Liver (tissue), 9 donors: ENCODE results near the gene ORMDL2. TPM values are rescaled to one million over a fixed set of nuclear protein-coding genes. Genes with fewer than 3 reads are reported as not detected.

Experiments
- DNase-seq: peaks from one replicate; pipeline ENCODE4 v3.0.0-alpha.2; 2017; ENCODE audit warnings: low spot score
- H3K27ac ChIP-seq, 2 donors: one replicate each; pipeline ENCODE4 v1.7.0; 2013; ENCODE audit warnings: inconsistent platforms in 2 of 2, low read length in 2 of 2, control low read depth in 1 of 2, low read depth in 1 of 2, mild to moderate bottlenecking in 1 of 2
- H3K27me3 ChIP-seq, 4 donors: one replicate each; pipeline versions ENCODE4 v1.6.1 to v1.7.0; 2013; ENCODE audit warnings: low read length in 3 of 4, inconsistent platforms in 1 of 4, mild to moderate bottlenecking in 1 of 4, moderate library complexity in 1 of 4; ENCODE audit not compliant: control insufficient read depth in 4 of 4, insufficient read depth in 4 of 4
- H3K36me3 ChIP-seq, 4 donors: one replicate each; pipeline versions ENCODE4 v1.6.1 to v1.7.0; 2013; ENCODE audit warnings: low read length in 3 of 4, mild to moderate bottlenecking in 3 of 4, low read depth in 1 of 4, moderate library complexity in 1 of 4; ENCODE audit not compliant: control insufficient read depth in 4 of 4, insufficient read depth in 3 of 4
- H3K4me1 ChIP-seq, 4 donors: one replicate each; pipeline versions ENCODE4 v1.6.1 to v1.7.0; 2013; ENCODE audit warnings: low read length in 3 of 4, mild to moderate bottlenecking in 3 of 4, moderate library complexity in 1 of 4; ENCODE audit not compliant: control insufficient read depth in 4 of 4, insufficient read depth in 4 of 4
- H3K4me3 ChIP-seq, 3 donors: one replicate each; pipeline versions ENCODE4 v1.6.1 to v1.7.0; 2013; ENCODE audit warnings: low read length in 3 of 3, control low read depth in 1 of 3, low read depth in 1 of 3, mild to moderate bottlenecking in 1 of 3
- H3K9ac ChIP-seq, 2 donors: one replicate each; pipeline ENCODE4 v1.7.0; 2013; ENCODE audit warnings: low read length in 2 of 2, mild to moderate bottlenecking in 2 of 2, moderate library complexity in 2 of 2, control low read depth in 1 of 2, low read depth in 1 of 2
- H3K9me3 ChIP-seq, 4 donors: one replicate each; pipeline versions ENCODE4 v1.6.1 to v1.7.0; 2013; ENCODE audit warnings: low read length in 3 of 4; ENCODE audit not compliant: control insufficient read depth in 4 of 4
- ATF3 ChIP-seq: IDR thresholded peaks from 2 replicates; pipeline ENCODE4 v1.6.1; 2016; ENCODE audit warnings: antibody characterized with exemption
- CTCF ChIP-seq: fragments of 150-350 bp; IDR thresholded peaks from 2 replicates; pipeline ENCODE4 v1.5.1; 2017; ENCODE audit warnings: improper control_type of control experiment, low read depth, low read length; ENCODE audit not compliant: missing input control
- EGR1 ChIP-seq, 2 donors: IDR thresholded peaks; 2 replicates each; pipeline ENCODE4 v1.6.1; 2016 to 2018; ENCODE audit warnings: antibody characterized with exemption in 2 of 2, low read depth in 2 of 2
- FOXA1 ChIP-seq: IDR thresholded peaks from 2 replicates; pipeline ENCODE4 v1.6.1; 2016; ENCODE audit warnings: antibody characterized with exemption
- FOXA2 ChIP-seq: IDR thresholded peaks from 2 replicates; pipeline ENCODE4 v1.6.1; 2016; ENCODE audit warnings: antibody characterized with exemption
- GABPA ChIP-seq, 2 donors: IDR thresholded peaks in 1 of 2; conservative IDR thresholded peaks in 1 of 2; 2 replicates each; pipeline ENCODE4 v1.6.1; 2016; ENCODE audit warnings: antibody characterized with exemption in 2 of 2, mild to moderate bottlenecking in 1 of 2, moderate library complexity in 1 of 2
- HNF4A ChIP-seq, 2 donors: conservative IDR thresholded peaks; 2 replicates each; pipeline ENCODE4 v1.6.1; 2016; ENCODE audit warnings: antibody characterized with exemption in 2 of 2, mild to moderate bottlenecking in 2 of 2
- HNF4G ChIP-seq: IDR thresholded peaks from 2 replicates; pipeline ENCODE4 v1.6.1; 2016; ENCODE audit warnings: antibody characterized with exemption
- JUND ChIP-seq, 2 donors: IDR thresholded peaks; 2 replicates each; pipeline ENCODE4 v1.6.1; 2016; ENCODE audit warnings: antibody characterized with exemption in 2 of 2
- MAX ChIP-seq: IDR thresholded peaks from 2 replicates; pipeline ENCODE4 v1.6.1; 2016; ENCODE audit warnings: antibody characterized with exemption
- NR2F2 ChIP-seq: IDR thresholded peaks from 2 replicates; pipeline ENCODE4 v1.6.1; 2016; ENCODE audit warnings: antibody characterized with exemption
- RAD21 ChIP-seq, 2 donors: IDR thresholded peaks; 2 replicates each; pipeline ENCODE4 v1.6.1; 2016; ENCODE audit warnings: antibody characterized with exemption in 2 of 2, mild to moderate bottlenecking in 2 of 2
- REST ChIP-seq: IDR thresholded peaks from 2 replicates; pipeline ENCODE4 v1.6.1; 2016; ENCODE audit warnings: antibody characterized with exemption, mild to moderate bottlenecking
- RXRA ChIP-seq, 2 donors: IDR thresholded peaks; 2 replicates each; pipeline ENCODE4 v1.6.1; 2017 to 2018; ENCODE audit warnings: antibody characterized with exemption in 2 of 2, mild to moderate bottlenecking in 1 of 2
- SP1 ChIP-seq: IDR thresholded peaks from 2 replicates; pipeline ENCODE4 v1.6.1; 2018; ENCODE audit warnings: antibody characterized with exemption, mild to moderate bottlenecking
- TAF1 ChIP-seq: conservative IDR thresholded peaks from 2 replicates; pipeline ENCODE4 v1.6.1; 2016; ENCODE audit warnings: antibody characterized with exemption, mild to moderate bottlenecking
- YY1 ChIP-seq: IDR thresholded peaks from 2 replicates; pipeline ENCODE4 v1.6.1; 2016; ENCODE audit warnings: antibody characterized with exemption, mild to moderate bottlenecking
- ZBTB33 ChIP-seq: IDR thresholded peaks from 2 replicates; pipeline ENCODE4 v1.6.1; 2016; ENCODE audit warnings: antibody characterized with exemption
- WGBS: extraction: QIAGEN DNeasy Blood & Tissue Kit; methylation state at CpG from one replicate; pipeline ENCODE4 v1.1.7; 2013; 5-methylcytosine and 5-hydroxymethylcytosine counted together
- polyA plus RNA-seq, 2 donors: library from polyadenylated mRNA; stranded (reverse) in 1 of 2; unstranded in 1 of 2; fragments of 200-250 nt in 1 of 2; fragments of >200 nt in 1 of 2; fragmentation: Nextera tagmentation in 1 of 2; extraction: Ambion mirVana in 1 of 2; gene quantifications; one replicate each; pipeline versions ENCODE4 v1.2.1 to v1.2.3, GENCODE V29; 2013 to 2015
- total RNA-seq, 2 donors: library from RNA; depleted of rRNA; stranded (reverse); fragments of >200 nt; gene quantifications; one replicate each; pipeline ENCODE4 v1.2.3, GENCODE V29; 2014
- donor health status: healthy.
- donor health status: healthy.
- donor health status: healthy.
- donor health status: healthy.
- donor health status: healthy.

The ORMDL2 gene
- total and polyA plus RNA-seq, 4 donors = 12.8 to 54.2 (median 24.4) TPM

GRCh38 chr12:55789171-55789570, 28.7 kb upstream of the ORMDL2 start:
- Histone ChIP-seq H3K4me3 (no peak overlapping the region), H3K9ac (no peak overlapping the region), H3K4me1 (no peaks in the 10 kb centered on the region), H3K27ac (no peak overlapping the region), H3K9me3 (no peaks in the 10 kb centered on the region), H3K36me3 (peaks cover 8 to 63% (median 44%) of the 10 kb centered on the region in 4 donors), H3K27me3 (no peaks in the 10 kb centered on the region)
- TF ChIP-seq SP1 = no peak
- TF ChIP-seq MAX = no peak
- no peak for TF ChIP-seq EGR1 (IDR thresholded peaks at IDR 0.05; ENCODE audit: low read depth in 2 of 2)
- no peak for TF ChIP-seq RAD21 (IDR thresholded peaks at IDR 0.05)
- TF ChIP-seq REST = no peak
- no peak for TF ChIP-seq YY1
- no peak for TF ChIP-seq HNF4A (conservative IDR thresholded peaks at IDR 0.05)
- TF ChIP-seq RXRA (IDR thresholded peaks at IDR 0.05) = no peak
- no peak for TF ChIP-seq FOXA2
- no peak for TF ChIP-seq CTCF
- no peak for TF ChIP-seq TAF1
- TF ChIP-seq NR2F2 = no peak
- TF ChIP-seq GABPA (IDR thresholded peaks at IDR 0.05 in 1 of 2, conservative IDR thresholded peaks at IDR 0.05 in 1 of 2) = no peak
- no peak for TF ChIP-seq HNF4G
- no peak for TF ChIP-seq ATF3
- no peak for TF ChIP-seq ZBTB33
- TF ChIP-seq FOXA1 = no peak
- TF ChIP-seq JUND (IDR thresholded peaks at IDR 0.05) = no peak
- 98% methylated on average over 2 of the region's 2 CpGs for WGBS
- DNase-seq = no peak
